Mesendoderm (in vitro differentiated cells): ENCODE results near the gene PKHD1.

ENCODE experiments used
- DNase-seq: peaks from one replicate; pipeline ENCODE4 v3.0.0; 2013
- H2AK5ac ChIP-seq: 2 replicates; pipeline ENCODE4 v1.6.1; 2013; ENCODE audit warnings: low read length, inconsistent platforms
- H2BK120ac ChIP-seq: 2 replicates; pipeline ENCODE4 v1.6.1; 2013; ENCODE audit warnings: low read depth, mild to moderate bottlenecking, low read length, moderate library complexity, mixed read lengths
- H2BK15ac ChIP-seq: replicated peaks from 2 replicates; pipeline ENCODE4 v1.6.1; 2013; ENCODE audit warnings: low read depth, mild to moderate bottlenecking, moderate library complexity
- H2BK5ac ChIP-seq: 2 replicates; pipeline ENCODE4 v1.6.1; 2013; ENCODE audit warnings: low read length, inconsistent platforms
- H3K18ac ChIP-seq: 2 replicates; pipeline ENCODE4 v1.6.1; 2013; ENCODE audit warnings: mild to moderate bottlenecking, low read length, mixed read lengths
- H3K23ac ChIP-seq: one replicate; pipeline ENCODE4 v1.6.1; 2013; ENCODE audit warnings: low read length
- H3K27ac ChIP-seq: 2 replicates; pipeline ENCODE4 v1.5.1; 2013; ENCODE audit warnings: low read depth, mild to moderate bottlenecking, inconsistent platforms, low read length, moderate library complexity
- H3K27me3 ChIP-seq: 2 replicates; pipeline ENCODE4 v1.6.1; 2013; ENCODE audit warnings: low read length, control low read depth, mild to moderate bottlenecking, inconsistent platforms; ENCODE audit not compliant: insufficient read depth, poor library complexity
- H3K36me3 ChIP-seq: 2 replicates; pipeline ENCODE4 v1.6.1; 2013; ENCODE audit warnings: low read length, inconsistent platforms; ENCODE audit not compliant: control insufficient read depth, insufficient read depth
- H3K4ac ChIP-seq: one replicate; pipeline ENCODE4 v1.6.1; 2013; ENCODE audit warnings: low read depth, mild to moderate bottlenecking, low read length, moderate library complexity
- H3K4me1 ChIP-seq: 2 replicates; pipeline ENCODE4 v1.6.1; 2013; ENCODE audit warnings: low read depth, low read length, inconsistent platforms; ENCODE audit not compliant: control insufficient read depth
- H3K4me2 ChIP-seq: 2 replicates; pipeline ENCODE4 v1.6.1; 2013; ENCODE audit warnings: low read length
- H3K4me3 ChIP-seq: 2 replicates; pipeline ENCODE4 v1.5.1; 2013; ENCODE audit warnings: mild to moderate bottlenecking, low read length
- H3K56ac ChIP-seq: one replicate; pipeline ENCODE4 v1.6.1; 2013; ENCODE audit warnings: low read length
- H3K79me1 ChIP-seq: 2 replicates; pipeline ENCODE4 v1.6.1; 2013; ENCODE audit warnings: low read length, inconsistent platforms
- H3K79me2 ChIP-seq: 2 replicates; pipeline ENCODE4 v1.6.1; 2013; ENCODE audit warnings: mild to moderate bottlenecking, low read length; ENCODE audit not compliant: control insufficient read depth, insufficient read depth
- H3K9ac ChIP-seq: 2 replicates; pipeline ENCODE4 v1.6.1; 2013; ENCODE audit warnings: low read length, inconsistent platforms
- H4K5ac ChIP-seq: one replicate; pipeline ENCODE4 v1.6.1; 2013; ENCODE audit warnings: low read length
- H4K8ac ChIP-seq: one replicate; pipeline ENCODE4 v1.6.1; 2013; ENCODE audit warnings: low read depth, mild to moderate bottlenecking, control low read depth, low read length, moderate library complexity
- WGBS: extraction: QIAGEN DNeasy Blood & Tissue Kit; methylation state at CpG from one replicate; pipeline ENCODE4 v1.1.7; 2013; ENCODE audit warnings: low lambda C conversion rate, missing lambda C conversion rate; ENCODE audit not compliant: insufficient coverage; ENCODE audit errors: extremely low coverage; 5-methylcytosine and 5-hydroxymethylcytosine counted together

PKHD1 gene

DNA sequence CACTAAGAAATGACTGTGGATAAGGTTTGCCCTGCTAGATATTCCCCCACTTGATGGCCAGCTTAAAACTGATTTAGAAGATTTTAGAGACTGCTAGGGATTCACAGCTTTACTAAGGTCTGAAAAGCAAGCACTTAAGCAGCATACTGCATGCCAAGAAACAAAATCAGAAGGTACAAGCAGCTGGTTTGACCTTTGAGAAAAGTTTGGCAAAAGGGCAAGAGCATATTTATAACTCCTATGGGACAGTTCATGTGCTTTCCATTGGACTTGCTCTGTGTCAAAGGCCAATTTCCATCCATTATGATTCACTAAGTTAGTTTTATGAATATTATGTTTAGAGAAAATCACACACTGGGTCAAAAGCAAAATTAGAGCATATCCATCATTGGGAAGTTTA, 402.8 kb downstream of the PKHD1 start:
- Histone ChIP-seq H3K4me3 (no peak overlapping the region), H4K8ac (no peak overlapping the region), H2AK5ac (no peak overlapping the region), H3K36me3 (no peaks in the 10 kb centered on the region), H2BK120ac (no peak overlapping the region), H3K4me1 (no peaks in the 10 kb centered on the region), H4K5ac (no peak overlapping the region), H3K18ac (no peak overlapping the region), H3K23ac (no peak overlapping the region), H3K9ac (no peak overlapping the region), H2BK5ac (no peak overlapping the region), H3K79me1 (no peaks in the 10 kb centered on the region), H2BK15ac (no peak overlapping the region), H3K4me2 (no peak overlapping the region), H3K27me3 (no peaks in the 10 kb centered on the region), H3K56ac (no peak overlapping the region), H3K4ac (no peak overlapping the region), H3K27ac (no peak overlapping the region), H3K79me2 (no peaks in the 10 kb centered on the region)
- DNase-seq, result no peak

- H2BK15ac ChIP-seq, result no peak overlapping the region
- H2BK120ac ChIP-seq, result no peak overlapping the region
- no peak overlapping the region for H3K4ac ChIP-seq
- H3K4me3 ChIP-seq, result no peak overlapping the region
- H3K79me1 ChIP-seq, result no peaks in the 10 kb centered on the region
- H3K27ac ChIP-seq, result no peak overlapping the region
- H3K27me3 ChIP-seq, result no peaks in the 10 kb centered on the region
- H3K23ac ChIP-seq, result no peak overlapping the region
- no peak overlapping the region for H3K18ac ChIP-seq
- H2AK5ac ChIP-seq, result no peak overlapping the region
- H4K8ac ChIP-seq, result no peak overlapping the region
- H3K36me3 ChIP-seq, result no peaks in the 10 kb centered on the region
- no peak for DNase-seq
- no peaks in the 10 kb centered on the region for H3K4me1 ChIP-seq
- no CpG with 5 or more reads among the region's 1 CpG for WGBS
- H3K79me2 ChIP-seq, result no peaks in the 10 kb centered on the region
- no peak overlapping the region for H4K5ac ChIP-seq
- no peak overlapping the region for H3K56ac ChIP-seq
- H2BK5ac ChIP-seq, result no peak overlapping the region
- no peak overlapping the region for H3K9ac ChIP-seq
- H3K4me2 ChIP-seq, result no peak overlapping the region
Measured at GRCh38 chr6:51684038-51684437, 403.4 kb downstream of the PKHD1 start.

GRCh38 chr6:51678905-51679620, 408.4 kb downstream of the PKHD1 start:
- Histone ChIP-seq H3K9ac (no peak overlapping the region), H3K36me3 (no peaks in the 10 kb centered on the region), H2BK15ac (no peak overlapping the region), H2BK5ac (no peak overlapping the region), H3K4me2 (no peak overlapping the region), H3K18ac (no peak overlapping the region), H4K5ac (no peak overlapping the region), H3K56ac (no peak overlapping the region), H3K27ac (no peak overlapping the region), H2AK5ac (no peak overlapping the region), H3K4me3 (no peak overlapping the region), H4K8ac (no peak overlapping the region), H3K27me3 (no peaks in the 10 kb centered on the region), H3K79me2 (no peaks in the 10 kb centered on the region), H3K23ac (no peak overlapping the region), H3K4ac (no peak overlapping the region), H3K79me1 (no peaks in the 10 kb centered on the region), H3K4me1 (no peaks in the 10 kb centered on the region), H2BK120ac (no peak overlapping the region)
- DNase-seq, result no peak
- WGBS, result no CpG with 5 or more reads among the region's 5 CpGs

GRCh38 chr6:51678274-51678673, 409.1 kb downstream of the PKHD1 start:
- Histone ChIP-seq H3K79me1 (no peaks in the 10 kb centered on the region), H3K4ac (no peak overlapping the region), H3K9ac (no peak overlapping the region), H4K8ac (no peak overlapping the region), H3K27ac (no peak overlapping the region), H2BK5ac (no peak overlapping the region), H3K36me3 (no peaks in the 10 kb centered on the region), H2BK15ac (no peak overlapping the region), H3K4me3 (no peak overlapping the region), H2AK5ac (no peak overlapping the region), H3K79me2 (no peaks in the 10 kb centered on the region), H3K27me3 (no peaks in the 10 kb centered on the region), H3K56ac (no peak overlapping the region), H3K4me2 (no peak overlapping the region), H2BK120ac (no peak overlapping the region), H3K23ac (no peak overlapping the region), H3K18ac (no peak overlapping the region), H3K4me1 (no peaks in the 10 kb centered on the region), H4K5ac (no peak overlapping the region)
- DNase-seq, result no peak
- no CpG with 5 or more reads among the region's 1 CpG for WGBS

- H2AK5ac ChIP-seq, result no peak overlapping the region
Measured at GRCh38 chr6:51675922-51676275, 411.5 kb downstream of the PKHD1 start.

More at GRCh38 chr6:51675922-51676275, 411.5 kb downstream of the PKHD1 start:
- Histone ChIP-seq H3K56ac (no peak overlapping the region), H3K23ac (no peak overlapping the region), H2BK120ac (no peak overlapping the region), H4K5ac (no peak overlapping the region), H3K79me2 (no peaks in the 10 kb centered on the region), H3K4me3 (no peak overlapping the region), H3K27me3 (no peaks in the 10 kb centered on the region), H3K4me1 (no peaks in the 10 kb centered on the region), H2BK5ac (no peak overlapping the region), H3K4ac (no peak overlapping the region), H3K27ac (no peak overlapping the region), H2BK15ac (no peak overlapping the region), H4K8ac (no peak overlapping the region), H3K9ac (no peak overlapping the region), H3K79me1 (no peaks in the 10 kb centered on the region), H3K36me3 (no peaks in the 10 kb centered on the region), H3K4me2 (no peak overlapping the region), H3K18ac (no peak overlapping the region)
- no CpG with 5 or more reads among the region's 4 CpGs for WGBS
- no peak for DNase-seq
